ENCODE results near the gene TCF7L1.
"Not testable (repeated sequence)": the region's sequence is repeated elsewhere in the genome, so short reads cannot be mapped to it uniquely, and the experiment has no call there.

TCF7L1 gene

GRCh38 chr2:85132834-85133637 is at the start of gene TCF7L1:
TSS of gene TCF7L1 (plus strand) at chr2:85133392. CDS start at chr2:85133685, 293 bp downstream.
- DNase-seq, result peak; percentile 46

- no peak for DNase-seq
Measured at GRCh38 chr2:85085563-85085962, 47.6 kb upstream of the TCF7L1 start.

GRCh38 chr2:85087541-85087940 is 45.7 kb upstream of the TCF7L1 start:
- no peak for DNase-seq

DNA sequence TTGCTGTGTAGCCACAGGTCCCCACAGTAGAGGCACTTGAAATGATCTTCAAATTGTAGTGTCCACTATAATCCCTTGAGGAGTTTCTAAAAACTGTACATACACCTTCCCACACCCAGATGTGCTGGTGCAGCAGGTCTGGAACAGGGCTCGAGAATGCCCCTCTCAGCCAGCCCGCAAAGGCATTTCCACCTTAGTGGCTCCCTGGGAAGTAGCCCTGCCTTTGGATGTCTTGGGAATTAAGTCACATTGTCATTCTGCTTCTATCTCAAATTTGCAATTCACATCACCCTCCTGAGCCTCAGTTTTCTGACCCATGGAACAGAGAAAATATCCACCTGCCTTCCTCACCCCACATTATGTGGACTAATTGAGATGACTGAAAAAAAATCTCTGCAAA is 44.3 kb upstream of the TCF7L1 start:
- DNase-seq, result no peak

DNA sequence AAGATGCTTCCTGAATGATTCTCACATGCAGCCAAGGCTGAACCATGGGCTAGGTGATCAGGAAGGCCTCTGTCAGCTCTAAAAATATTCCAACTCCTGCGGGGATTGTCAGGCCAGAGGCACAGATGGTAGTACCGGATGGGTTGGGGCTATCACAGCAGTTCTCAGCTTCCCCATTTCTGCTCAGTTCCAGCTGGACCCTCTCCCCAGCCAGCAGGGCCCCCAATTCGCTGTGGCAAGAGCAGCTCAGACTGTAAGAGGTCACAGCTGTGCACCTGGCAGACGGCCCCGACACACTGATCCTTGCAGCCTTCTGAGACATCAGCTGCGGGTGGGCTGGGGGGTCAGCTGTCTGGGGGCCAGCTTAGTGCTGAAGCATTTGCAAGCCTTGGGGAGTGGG is 43.6 kb upstream of the TCF7L1 start:
- DNase-seq, result peak; percentile 91

GRCh38 chr2:85091838-85092237 is 41.4 kb upstream of the TCF7L1 start:
- no peak for DNase-seq

- no peak for DNase-seq
Measured at GRCh38 chr2:85095094-85095493, 38.1 kb upstream of the TCF7L1 start.

GRCh38 chr2:85096616-85097015 is 36.6 kb upstream of the TCF7L1 start:
- DNase-seq, result no peak

DNA sequence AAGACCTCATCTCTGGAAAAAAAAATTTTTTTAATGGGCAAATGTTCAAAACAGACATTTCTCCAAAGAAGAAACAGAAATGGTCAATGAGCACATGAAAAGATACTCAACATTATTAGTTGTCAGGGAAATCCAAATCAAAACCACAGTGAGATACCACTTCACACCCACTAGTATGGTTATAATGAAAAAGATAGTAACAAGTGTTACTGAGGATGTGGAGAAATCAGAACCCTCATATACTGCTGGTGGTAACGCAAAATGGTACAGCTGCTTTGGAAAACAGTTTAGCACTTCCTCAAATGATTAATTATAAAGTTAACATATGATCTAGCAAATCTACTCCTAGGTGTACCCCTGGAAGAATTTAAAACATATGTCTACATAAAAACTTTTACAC is 29.0 kb upstream of the TCF7L1 start:
- no peak for DNase-seq

DNA sequence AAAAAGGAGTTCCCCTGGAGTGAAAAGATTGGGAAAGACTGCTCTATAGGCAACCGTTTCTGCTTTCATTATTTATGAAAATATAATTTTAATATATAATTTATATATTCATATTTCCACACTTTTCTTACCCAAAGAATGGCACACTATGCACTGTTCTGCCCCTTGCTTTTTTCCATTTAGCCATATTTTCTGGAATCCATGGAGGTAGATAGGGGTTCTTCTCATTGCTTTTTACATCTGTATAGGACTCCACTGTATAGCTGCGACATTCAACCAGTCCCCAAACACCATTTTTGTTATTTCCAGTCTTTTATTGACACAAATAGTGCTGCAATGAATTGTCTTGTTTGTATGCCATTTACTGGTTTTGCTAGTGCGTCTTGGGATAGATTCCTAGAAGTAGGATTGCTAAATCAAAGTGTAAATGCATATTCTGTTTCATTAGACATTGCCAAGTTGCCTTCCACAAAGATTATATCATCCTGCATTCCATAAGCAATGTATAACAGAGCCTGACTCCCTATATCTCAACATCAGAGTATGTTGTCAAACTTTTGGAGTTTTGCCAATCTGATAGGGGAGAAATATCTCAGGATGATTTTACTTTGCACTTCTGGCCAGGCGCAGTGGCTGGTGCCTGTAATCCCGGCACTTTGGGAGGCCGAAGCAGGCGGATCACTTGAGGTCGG is 26.6 kb upstream of the TCF7L1 start:
- DNase-seq, result no peak

- no peak for DNase-seq
Measured at GRCh38 chr2:85110991-85111560, 22.1 kb upstream of the TCF7L1 start.

- no peak for DNase-seq
Measured at GRCh38 chr2:85111819-85112281, 21.3 kb upstream of the TCF7L1 start.

DNA sequence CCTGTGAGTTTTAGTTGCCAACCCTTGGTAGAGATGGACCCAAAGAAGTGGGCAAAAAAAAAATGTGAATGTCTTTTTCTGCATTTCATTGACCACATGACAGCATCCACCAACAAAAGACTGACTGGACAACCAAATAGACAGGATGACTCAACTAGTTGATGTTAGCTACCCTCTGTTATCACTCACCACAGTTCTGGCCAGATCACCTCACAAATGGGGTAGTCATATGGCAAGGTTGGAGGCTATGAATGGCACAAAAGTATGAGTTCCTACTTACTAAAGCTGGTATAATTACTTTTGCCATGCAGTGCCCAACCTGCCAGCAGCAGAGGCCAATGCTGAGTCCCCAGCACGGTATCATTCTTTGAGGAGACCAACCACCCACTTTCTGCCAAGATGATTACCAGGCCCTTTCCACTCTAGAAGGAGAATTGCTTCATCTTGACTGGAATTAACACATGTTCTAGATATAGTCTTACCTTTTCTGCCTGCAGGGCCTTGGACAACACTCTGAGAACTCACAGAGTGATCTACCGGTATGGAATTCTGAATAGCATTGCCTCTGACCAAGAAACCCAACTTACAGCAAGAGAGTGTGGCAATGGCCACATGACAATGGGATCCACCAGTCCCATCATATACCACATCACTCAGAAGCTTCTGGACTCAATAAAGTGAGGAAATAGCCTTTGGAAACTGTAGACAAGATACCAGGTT is 20.1 kb upstream of the TCF7L1 start:
- DNase-seq, result no peak

DNA sequence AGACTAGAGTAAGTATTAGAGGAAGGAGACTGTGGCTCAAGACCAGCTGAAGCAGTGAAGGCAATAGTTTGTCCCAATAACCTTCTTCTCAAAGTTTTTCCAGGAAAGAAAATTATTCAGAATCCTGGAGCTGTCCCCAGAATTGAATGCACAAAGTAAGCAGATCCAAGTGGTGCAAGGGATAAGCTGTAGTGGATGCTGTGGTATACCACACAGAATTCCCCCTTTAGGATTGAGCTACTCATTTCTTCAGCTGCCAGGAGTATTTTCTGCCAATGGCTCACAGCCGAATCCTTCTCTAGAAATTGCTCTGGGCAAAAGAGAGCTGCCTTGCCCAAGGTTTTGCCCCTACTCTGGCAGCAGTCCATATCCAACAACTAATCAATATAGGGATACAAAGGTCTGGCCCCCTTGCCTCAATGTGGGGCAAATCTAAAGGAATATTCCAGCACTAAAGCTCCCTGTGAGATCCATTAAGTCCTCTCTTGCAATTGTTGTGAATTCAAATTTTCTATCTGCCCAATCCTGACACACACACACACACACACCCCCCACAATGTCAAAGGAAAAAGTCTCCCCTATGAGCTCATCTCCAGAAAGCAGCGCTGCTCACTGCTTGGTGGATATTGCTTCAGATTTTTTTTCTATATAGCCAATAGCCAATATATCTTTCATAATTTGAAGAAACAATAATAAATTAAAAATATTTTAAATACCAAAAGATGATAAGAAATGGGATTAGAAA is 18.4 kb upstream of the TCF7L1 start:
- DNase-seq, result no peak

- no peak for DNase-seq
Measured at GRCh38 chr2:85116207-85116606, 17.0 kb upstream of the TCF7L1 start.

DNA sequence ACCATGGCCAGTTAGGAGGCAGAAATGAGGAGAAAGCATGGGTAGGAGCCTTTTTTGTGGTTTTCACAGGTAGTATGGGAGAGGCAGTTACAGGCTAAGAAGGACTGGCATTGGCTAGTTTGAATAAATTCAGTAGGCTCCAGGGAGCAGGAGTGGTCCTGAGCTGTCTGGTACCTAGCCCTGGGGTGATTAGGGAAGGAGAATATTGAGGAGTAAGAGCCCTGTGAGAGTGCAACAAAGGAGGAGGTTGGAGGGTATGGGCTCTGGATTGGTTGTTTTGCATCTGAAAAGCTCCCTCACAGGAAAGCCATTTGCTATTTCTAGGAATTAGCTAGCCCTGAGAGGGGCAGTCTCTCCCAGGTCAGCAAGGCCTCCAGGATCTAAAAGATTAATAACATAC is 13.3 kb upstream of the TCF7L1 start:
- DNase-seq, result no peak

DNA sequence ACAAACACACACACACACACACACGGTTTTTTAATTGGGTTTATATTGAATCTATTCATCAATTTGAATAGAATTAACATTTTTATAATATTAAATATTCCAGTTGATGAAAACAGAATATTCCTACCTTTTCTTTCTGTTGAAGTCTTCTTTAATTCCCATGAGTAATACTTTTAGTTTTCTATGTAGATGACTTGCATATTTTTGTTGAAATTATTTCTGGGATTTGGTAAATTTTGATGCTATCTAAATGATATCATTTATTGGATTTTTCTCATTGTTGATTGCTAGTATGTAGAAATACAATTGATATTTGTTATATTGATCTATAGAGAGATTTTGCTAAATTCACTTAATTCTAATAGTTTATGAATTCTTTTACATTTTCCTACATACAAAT is 12.8 kb upstream of the TCF7L1 start:
- DNase-seq, result no peak

DNA sequence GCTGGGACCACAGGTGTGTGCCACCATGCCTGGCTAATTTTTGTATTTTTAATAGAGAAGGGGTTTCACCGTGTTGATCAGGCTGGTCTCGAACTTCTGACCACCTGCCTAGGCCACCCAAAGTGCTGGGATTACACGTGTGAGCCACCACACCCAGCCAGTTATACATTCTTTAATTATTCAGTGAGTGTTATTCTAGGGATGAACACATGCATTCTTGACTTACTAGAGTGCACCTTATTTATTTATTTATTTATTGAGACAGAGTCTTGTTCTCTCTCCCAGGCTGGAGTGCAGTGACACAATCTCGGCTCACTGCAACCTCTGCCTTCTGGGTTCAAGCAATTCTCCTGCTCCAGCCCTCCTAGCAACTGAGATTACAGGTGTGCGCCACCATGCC is 6.7 kb upstream of the TCF7L1 start:
- not testable (repeated sequence) for DNase-seq

DNA sequence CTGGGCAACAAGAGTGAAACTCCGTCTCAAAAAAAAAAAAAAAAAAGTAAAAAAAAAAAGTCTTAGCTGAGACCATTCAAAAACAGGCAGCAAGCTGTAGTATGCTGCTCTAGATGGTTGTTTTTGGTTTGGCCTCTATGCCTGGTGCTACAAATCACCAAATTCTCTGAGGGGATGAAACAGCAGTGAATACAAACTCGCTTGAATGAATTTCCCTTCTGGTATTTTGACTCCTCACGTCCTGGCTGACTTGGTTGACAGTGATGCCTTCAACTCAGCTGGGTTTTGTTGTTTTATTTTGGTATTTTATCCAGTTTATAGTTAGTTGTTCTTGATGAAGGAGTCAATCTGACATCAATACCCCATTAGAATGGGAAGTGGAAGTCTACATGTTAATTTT is 3.3 kb upstream of the TCF7L1 start:
- DNase-seq, result no peak

DNA sequence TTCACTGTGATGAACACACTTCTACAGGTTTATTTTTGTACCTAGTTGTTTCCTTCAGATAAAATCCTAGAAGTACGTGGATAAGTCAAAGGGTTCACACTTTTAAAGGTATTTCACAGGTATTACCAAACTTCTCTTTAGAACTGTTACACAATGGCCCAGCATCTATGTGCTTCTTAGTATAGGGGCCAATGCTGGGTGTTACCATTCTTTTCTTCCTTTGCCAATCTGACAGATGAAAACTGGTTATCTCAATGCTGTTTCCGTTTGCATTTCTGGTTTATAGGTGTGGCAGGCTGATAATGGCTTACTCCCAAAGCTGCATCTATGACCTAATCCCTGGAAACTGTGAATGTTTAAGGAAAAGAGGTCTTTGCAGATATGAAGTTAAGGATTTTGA is 2.8 kb upstream of the TCF7L1 start:
- DNase-seq, result no peak

- no peak for DNase-seq
Measured at GRCh38 chr2:85131116-85131515, 2.1 kb upstream of the TCF7L1 start.

GRCh38 chr2:85132397-85132796 is 795 bp upstream of the TCF7L1 start:
- no peak for DNase-seq
